Measurements from ENCODE around the gene EXOSC7. TPM values are rescaled to one million over a fixed set of nuclear protein-coding genes. Genes with fewer than 3 reads are reported as not detected.

EXOSC7 gene
- total and polyA plus RNA-seq, 2 donors (not counting 1 experiment from before 2014, with no cell fraction given), result 25.5 to 40.0 TPM

- H3K36me3 ChIP-seq (replicated peaks in 1 of 2; ENCODE audit: control extremely low read depth in 1 of 2, control insufficient read depth in 1 of 2, extremely low read depth in 1 of 2, insufficient read depth in 2 of 2, low read length in 1 of 2), result peaks cover 1 to 64% of the 10 kb centered on the region in 2 experiments
- H3K4me2 ChIP-seq (replicated peaks; ENCODE audit: low read depth, low read length, poor library complexity, severe bottlenecking), result no peak overlapping the region
Measured at GRCh38 chr3:44926921-44927320, 49.1 kb upstream of the EXOSC7 start.

GRCh38 chr3:44927371-44927770 is 48.7 kb upstream of the EXOSC7 start:
- H3K4me3 Mint-ChIP-seq, result no peak overlapping the region
- H3K27ac ChIP-seq (ENCODE audit: low read length in 2 of 2), result no peak overlapping the region
- no peaks in the 10 kb centered on the region for H3K27me3 Mint-ChIP-seq
- no peak overlapping the region for H3K4me3 ChIP-seq (ENCODE audit: control extremely low read depth in 1 of 5, extremely low read depth in 1 of 5, insufficient read depth in 1 of 5, low read depth in 2 of 5, low read length in 4 of 5)
- POLR2A ChIA-PET, result no interaction called here
- no peak overlapping the region for H2AFZ ChIP-seq (ENCODE audit: insufficient read depth, low read depth, low read length, poor library complexity, severe bottlenecking)
- no peak overlapping the region for H3K4me2 ChIP-seq (replicated peaks; ENCODE audit: low read depth, low read length, poor library complexity, severe bottlenecking)
- no peak for ATAC-seq (ENCODE audit: low read depth)
- peaks cover 0 to 2% (median 0%) of the 10 kb centered on the region in 3 donors for H3K9me3 ChIP-seq (ENCODE audit: control extremely low read depth in 1 of 3, control insufficient read depth in 2 of 3, insufficient read depth in 1 of 3, low read length in 2 of 3)
- H3K36me3 ChIP-seq (replicated peaks in 1 of 2; ENCODE audit: control extremely low read depth in 1 of 2, control insufficient read depth in 1 of 2, extremely low read depth in 1 of 2, insufficient read depth in 2 of 2, low read length in 1 of 2), result peaks cover 1 to 63% of the 10 kb centered on the region in 2 experiments
- 100% methylated on average over 4 of the region's 7 CpGs for WGBS (ENCODE audit: insufficient coverage)
- H4K20me1 ChIP-seq (ENCODE audit: control insufficient read depth, insufficient read depth, low read length, poor library complexity, severe bottlenecking), result no peaks in the 10 kb centered on the region
- H3K79me2 ChIP-seq (ENCODE audit: control insufficient read depth, insufficient read depth, low read length), result no peaks in the 10 kb centered on the region
- intact Hi-C loops (cut with micrococcal nuclease), result no loop called here
- no peaks in the 10 kb centered on the region for H3K27me3 ChIP-seq (replicated peaks in 1 of 4; ENCODE audit: control extremely low read depth in 1 of 4, control insufficient read depth in 3 of 4, insufficient read depth in 4 of 4, low read length in 3 of 4)
- H3K9me3 Mint-ChIP-seq (ENCODE audit: insufficient read depth), result no peaks in the 10 kb centered on the region
- peaks cover 2% of the 10 kb centered on the region for H3K4me1 Mint-ChIP-seq
- no peak for TF ChIP-seq EZH2 (IDR thresholded peaks at IDR 0.05; ENCODE audit: borderline replicate concordance, insufficient read depth, low read depth, low read length, poor library complexity, severe bottlenecking)
- no peak for TF ChIP-seq CTCF (IDR thresholded peaks at IDR 0.05)
- no peak for DNase-seq
- no peaks in the 10 kb centered on the region for H3K4me1 ChIP-seq (ENCODE audit: control insufficient read depth in 2 of 2, insufficient read depth in 2 of 2, low read length in 2 of 2)
- H3K9ac ChIP-seq (ENCODE audit: low read length), result no peak overlapping the region
- no peak overlapping the region for H3K27ac Mint-ChIP-seq
- CTCF ChIA-PET, result interaction anchor here (2.1 kb wide), 1 partner anchor 13 kb away, joined by 6 read pairs; no protein-coding TSS in a partner anchor

More at GRCh38 chr3:44926921-44927320, 49.1 kb upstream of the EXOSC7 start:
- H2AFZ ChIP-seq (ENCODE audit: insufficient read depth, low read depth, low read length, poor library complexity, severe bottlenecking), result no peak overlapping the region
- no peaks in the 10 kb centered on the region for H3K27me3 Mint-ChIP-seq
- H3K9ac ChIP-seq (ENCODE audit: low read length), result no peak overlapping the region
- H3K9me3 ChIP-seq (ENCODE audit: control extremely low read depth in 1 of 3, control insufficient read depth in 2 of 3, insufficient read depth in 1 of 3, low read length in 2 of 3), result peaks cover 0 to 2% (median 0%) of the 10 kb centered on the region in 3 donors
- TF ChIP-seq EZH2 (IDR thresholded peaks at IDR 0.05; ENCODE audit: borderline replicate concordance, insufficient read depth, low read depth, low read length, poor library complexity, severe bottlenecking) (no peak), CTCF (IDR thresholded peaks at IDR 0.05) (no peak)
- POLR2A ChIA-PET, result no interaction called here
- no peak for DNase-seq
- no peak overlapping the region for H3K4me3 Mint-ChIP-seq
- no peak overlapping the region for H3K27ac Mint-ChIP-seq
- H3K79me2 ChIP-seq (ENCODE audit: control insufficient read depth, insufficient read depth, low read length), result no peaks in the 10 kb centered on the region
- no peaks in the 10 kb centered on the region for H3K4me1 ChIP-seq (ENCODE audit: control insufficient read depth in 2 of 2, insufficient read depth in 2 of 2, low read length in 2 of 2)
- no peaks in the 10 kb centered on the region for H3K27me3 ChIP-seq (replicated peaks in 1 of 4; ENCODE audit: control extremely low read depth in 1 of 4, control insufficient read depth in 3 of 4, insufficient read depth in 4 of 4, low read length in 3 of 4)
- no peak overlapping the region for H3K27ac ChIP-seq (ENCODE audit: low read length in 2 of 2)
- 96% methylated on average over 7 of the region's 7 CpGs for WGBS (ENCODE audit: insufficient coverage)
- intact Hi-C loops (cut with micrococcal nuclease), result no loop called here
- no peak overlapping the region for H3K4me3 ChIP-seq (ENCODE audit: control extremely low read depth in 1 of 5, extremely low read depth in 1 of 5, insufficient read depth in 1 of 5, low read depth in 2 of 5, low read length in 4 of 5)
- no peak for ATAC-seq (ENCODE audit: low read depth)
- peaks cover 2% of the 10 kb centered on the region for H3K4me1 Mint-ChIP-seq
- H4K20me1 ChIP-seq (ENCODE audit: control insufficient read depth, insufficient read depth, low read length, poor library complexity, severe bottlenecking), result no peaks in the 10 kb centered on the region
- CTCF ChIA-PET, result interaction anchor here (2.1 kb wide), 1 partner anchor 12 kb away, joined by 6 read pairs; no protein-coding TSS in a partner anchor
- H3K9me3 Mint-ChIP-seq (ENCODE audit: insufficient read depth), result no peaks in the 10 kb centered on the region
